Ishikawa (cell line): Measurements from ENCODE around the gene SAMD9L.

ENCODE experiments used
- CEBPB ChIP-seq: IDR thresholded peaks from 2 replicates; pipeline ENCODE4 v1.6.1; 2012
- CREB1 ChIP-seq: IDR thresholded peaks from 2 replicates; pipeline ENCODE4 v1.6.1; 2012; ENCODE audit warnings: low read depth
- EGR1 ChIP-seq: IDR thresholded peaks from 2 replicates; pipeline ENCODE4 v1.6.1; 2012
- EP300 ChIP-seq: IDR thresholded peaks from 2 replicates; pipeline ENCODE4 v1.6.1; 2012; ENCODE audit warnings: borderline replicate concordance
- FOXM1 ChIP-seq: IDR thresholded peaks from 2 replicates; pipeline ENCODE4 v1.6.1; 2012; ENCODE audit warnings: low read depth, borderline replicate concordance
- NFIC ChIP-seq: IDR thresholded peaks from 2 replicates; pipeline ENCODE4 v1.6.1; 2012
- RAD21 ChIP-seq: IDR thresholded peaks from 2 replicates; pipeline ENCODE4 v1.6.1; 2012; ENCODE audit warnings: low read depth
- TAF1 ChIP-seq: IDR thresholded peaks from 2 replicates; pipeline ENCODE4 v1.6.1; 2012; ENCODE audit warnings: low read depth, mild to moderate bottlenecking
- TEAD4 ChIP-seq: IDR thresholded peaks from 2 replicates; pipeline ENCODE4 v1.6.1; 2012
- YY1 ChIP-seq: IDR thresholded peaks from 2 replicates; pipeline ENCODE4 v1.6.1; 2012; ENCODE audit warnings: low read depth
- TF ChIP-seq, protein P1 (sequence below): IDR thresholded peaks from 2 replicates; pipeline ENCODE4 v1.6.1; 2012; ENCODE audit warnings: low read depth, mild to moderate bottlenecking
- TF ChIP-seq, protein P2 (sequence below): IDR thresholded peaks from 2 replicates; pipeline ENCODE4 v1.6.1; 2012

DNA sequence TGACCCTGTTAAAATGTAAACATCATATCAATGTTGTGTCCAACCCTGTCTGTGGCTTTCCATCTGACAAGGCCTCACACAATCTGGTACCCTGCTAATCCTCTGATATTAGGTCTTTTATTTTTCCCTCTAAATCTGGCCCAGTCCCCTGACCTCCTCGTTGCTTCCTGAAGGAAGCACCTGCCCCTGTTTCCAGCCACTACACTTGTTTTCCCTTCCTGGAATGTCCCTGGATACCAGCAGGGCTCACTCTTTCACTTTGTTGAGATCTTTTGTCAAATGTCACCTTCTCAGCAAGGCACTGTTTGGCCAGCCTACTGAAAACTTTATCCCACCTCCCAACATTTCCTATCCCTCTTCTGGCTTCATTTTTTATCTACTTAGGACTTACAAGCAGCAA is 2.1 kb downstream of the SAMD9L start:
- TF ChIP-seq CEBPB = no peak
- TF ChIP-seq, protein P1, sequence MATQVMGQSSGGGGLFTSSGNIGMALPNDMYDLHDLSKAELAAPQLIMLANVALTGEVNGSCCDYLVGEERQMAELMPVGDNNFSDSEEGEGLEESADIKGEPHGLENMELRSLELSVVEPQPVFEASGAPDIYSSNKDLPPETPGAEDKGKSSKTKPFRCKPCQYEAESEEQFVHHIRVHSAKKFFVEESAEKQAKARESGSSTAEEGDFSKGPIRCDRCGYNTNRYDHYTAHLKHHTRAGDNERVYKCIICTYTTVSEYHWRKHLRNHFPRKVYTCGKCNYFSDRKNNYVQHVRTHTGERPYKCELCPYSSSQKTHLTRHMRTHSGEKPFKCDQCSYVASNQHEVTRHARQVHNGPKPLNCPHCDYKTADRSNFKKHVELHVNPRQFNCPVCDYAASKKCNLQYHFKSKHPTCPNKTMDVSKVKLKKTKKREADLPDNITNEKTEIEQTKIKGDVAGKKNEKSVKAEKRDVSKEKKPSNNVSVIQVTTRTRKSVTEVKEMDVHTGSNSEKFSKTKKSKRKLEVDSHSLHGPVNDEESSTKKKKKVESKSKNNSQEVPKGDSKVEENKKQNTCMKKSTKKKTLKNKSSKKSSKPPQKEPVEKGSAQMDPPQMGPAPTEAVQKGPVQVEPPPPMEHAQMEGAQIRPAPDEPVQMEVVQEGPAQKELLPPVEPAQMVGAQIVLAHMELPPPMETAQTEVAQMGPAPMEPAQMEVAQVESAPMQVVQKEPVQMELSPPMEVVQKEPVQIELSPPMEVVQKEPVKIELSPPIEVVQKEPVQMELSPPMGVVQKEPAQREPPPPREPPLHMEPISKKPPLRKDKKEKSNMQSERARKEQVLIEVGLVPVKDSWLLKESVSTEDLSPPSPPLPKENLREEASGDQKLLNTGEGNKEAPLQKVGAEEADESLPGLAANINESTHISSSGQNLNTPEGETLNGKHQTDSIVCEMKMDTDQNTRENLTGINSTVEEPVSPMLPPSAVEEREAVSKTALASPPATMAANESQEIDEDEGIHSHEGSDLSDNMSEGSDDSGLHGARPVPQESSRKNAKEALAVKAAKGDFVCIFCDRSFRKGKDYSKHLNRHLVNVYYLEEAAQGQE = no peak
- TF ChIP-seq TAF1 = no peak
- no peak for TF ChIP-seq NFIC
- TF ChIP-seq, protein P2, sequence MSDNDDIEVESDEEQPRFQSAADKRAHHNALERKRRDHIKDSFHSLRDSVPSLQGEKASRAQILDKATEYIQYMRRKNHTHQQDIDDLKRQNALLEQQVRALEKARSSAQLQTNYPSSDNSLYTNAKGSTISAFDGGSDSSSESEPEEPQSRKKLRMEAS = no peak
- no peak for TF ChIP-seq CREB1
- TF ChIP-seq YY1 = no peak
- TF ChIP-seq EGR1 = no peak
- TF ChIP-seq RAD21 = no peak
- no peak for TF ChIP-seq TEAD4
- no peak for TF ChIP-seq FOXM1
- TF ChIP-seq EP300 = no peak
